ENCODE data around the gene TRIM25.

The TRIM25 gene

GRCh38 chr17:56893503-56893902, 20.3 kb downstream of the TRIM25 start:
- DNase-seq, result no peak

- DNase-seq, result no peak
Measured at GRCh38 chr17:56892333-56892732, 21.5 kb downstream of the TRIM25 start.

- peak; percentile 74 for DNase-seq
Measured at GRCh38 chr17:56891751-56892150, 22.1 kb downstream of the TRIM25 start.

- no peak for DNase-seq
Measured at GRCh38 chr17:56890906-56891674, 22.8 kb downstream of the TRIM25 start.

- DNase-seq, result no peak
Measured at GRCh38 chr17:56890390-56890789, 23.5 kb downstream of the TRIM25 start.

- DNase-seq, result no peak
Measured at GRCh38 chr17:56887552-56888467, 26.0 kb downstream of the TRIM25 start.

GRCh38 chr17:56887105-56887504, 26.7 kb downstream of the TRIM25 start:
- DNase-seq, result no peak

- no peak for DNase-seq
Measured at GRCh38 chr17:56886288-56886731, 27.5 kb downstream of the TRIM25 start.

- DNase-seq, result no peak
Measured at GRCh38 chr17:56885312-56885657, 28.6 kb downstream of the TRIM25 start.

- no peak for DNase-seq
Measured at GRCh38 chr17:56884483-56885311, 29.2 kb downstream of the TRIM25 start.

GRCh38 chr17:56883616-56884015, 30.2 kb downstream of the TRIM25 start:
- DNase-seq, result no peak

GRCh38 chr17:56881685-56882295, 32.1 kb downstream of the TRIM25 start:
- DNase-seq, result no peak

GRCh38 chr17:56880571-56880970, 33.3 kb downstream of the TRIM25 start:
- no peak for DNase-seq

GRCh38 chr17:56880133-56880532, 33.7 kb downstream of the TRIM25 start:
- DNase-seq, result no peak

- no peak for DNase-seq
Measured at GRCh38 chr17:56879280-56879679, 34.6 kb downstream of the TRIM25 start.

GRCh38 chr17:56876766-56877179, 37.1 kb downstream of the TRIM25 start:
- DNase-seq, result no peak

- DNase-seq, result no peak
Measured at GRCh38 chr17:56870081-56870651, 43.7 kb downstream of the TRIM25 start.

GRCh38 chr17:56868716-56869115, 45.1 kb downstream of the TRIM25 start:
- no peak for DNase-seq

GRCh38 chr17:56867948-56868376, 45.9 kb downstream of the TRIM25 start:
- no peak for DNase-seq

- no peak for DNase-seq
Measured at GRCh38 chr17:56866496-56866895, 47.4 kb downstream of the TRIM25 start.

GRCh38 chr17:56866076-56866475, 47.8 kb downstream of the TRIM25 start:
- no peak for DNase-seq

GRCh38 chr17:56863974-56864373, 49.9 kb downstream of the TRIM25 start:
- no peak for DNase-seq

Data from activated CD4-positive, alpha-beta T cell treated with anti-CD3 and anti-CD28 coated beads for 48 hours (primary cell).